Measurements from ENCODE around the gene CAPN3.

Gene CAPN3

GRCh38 chr15:42449770-42450424 lies 90.6 kb downstream of the CAPN3 start:
- in situ Hi-C loops (cut with MboI; ENCODE audit: low sequenced_read_pairs) = no loop called here

DNA sequence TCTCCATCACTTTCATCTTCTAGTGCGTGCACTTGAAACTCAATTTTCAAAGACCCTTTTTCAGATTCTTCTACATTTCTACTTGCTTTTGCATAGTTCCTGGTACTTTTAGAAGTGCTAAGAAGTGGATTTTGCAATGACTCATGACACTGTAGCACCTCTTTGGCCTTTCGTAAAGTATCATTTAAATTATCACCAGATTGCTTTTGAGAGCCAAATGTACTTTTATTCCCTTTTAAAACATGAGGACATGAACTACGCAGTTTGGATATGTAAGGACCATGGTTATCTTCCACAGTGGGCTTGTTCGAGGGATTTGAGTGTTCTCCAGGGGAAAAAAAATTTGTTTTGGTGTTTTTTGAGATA lies 91.1 kb downstream of the CAPN3 start:
- in situ Hi-C loops (cut with MboI; ENCODE audit: low sequenced_read_pairs) = no loop called here

DNA sequence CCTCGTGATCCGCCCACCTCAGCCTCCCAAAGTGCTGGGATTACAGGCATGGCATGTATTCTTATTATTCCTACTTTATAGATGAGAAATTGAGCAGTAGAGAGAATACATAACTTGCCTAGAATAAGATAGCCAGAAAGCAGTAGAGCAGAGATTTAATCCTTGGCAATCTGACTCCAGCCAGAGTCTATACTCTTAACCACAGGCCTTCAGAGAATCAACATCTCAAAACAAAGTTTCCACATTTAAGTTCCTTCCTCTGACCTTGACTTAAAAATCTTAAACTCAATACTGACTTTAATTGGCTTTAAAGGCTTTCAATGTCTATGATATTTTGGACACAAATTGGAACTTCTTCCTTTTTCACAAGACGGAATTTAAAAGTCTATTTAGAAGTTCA lies 94.5 kb downstream of the CAPN3 start:
- in situ Hi-C loops (cut with MboI; ENCODE audit: low sequenced_read_pairs) = no loop called here

GRCh38 chr15:42456531-42456930 lies 97.2 kb downstream of the CAPN3 start:
- in situ Hi-C loops (cut with MboI; ENCODE audit: low sequenced_read_pairs) = no loop called here

DNA sequence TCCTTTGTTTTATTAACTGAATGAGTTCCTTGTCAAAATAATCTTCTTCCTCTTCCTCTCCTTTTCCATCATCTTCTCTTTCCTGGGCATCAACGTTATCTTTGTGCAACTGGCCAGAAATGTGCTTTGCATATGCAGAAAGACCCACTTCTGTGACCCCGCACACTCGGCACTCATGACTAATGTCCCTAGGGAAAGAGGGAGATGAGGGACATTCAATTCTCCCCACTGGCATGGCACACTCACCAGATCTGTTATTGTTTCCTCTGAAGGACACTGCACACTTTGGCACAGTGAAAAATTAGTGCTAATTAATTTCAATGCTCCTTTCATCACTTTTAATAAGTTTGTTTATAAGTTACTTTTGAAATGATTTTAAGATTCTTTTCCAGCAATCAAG lies 97.7 kb downstream of the CAPN3 start:
- in situ Hi-C loops (cut with MboI; ENCODE audit: low sequenced_read_pairs) = no loop called here

DNA sequence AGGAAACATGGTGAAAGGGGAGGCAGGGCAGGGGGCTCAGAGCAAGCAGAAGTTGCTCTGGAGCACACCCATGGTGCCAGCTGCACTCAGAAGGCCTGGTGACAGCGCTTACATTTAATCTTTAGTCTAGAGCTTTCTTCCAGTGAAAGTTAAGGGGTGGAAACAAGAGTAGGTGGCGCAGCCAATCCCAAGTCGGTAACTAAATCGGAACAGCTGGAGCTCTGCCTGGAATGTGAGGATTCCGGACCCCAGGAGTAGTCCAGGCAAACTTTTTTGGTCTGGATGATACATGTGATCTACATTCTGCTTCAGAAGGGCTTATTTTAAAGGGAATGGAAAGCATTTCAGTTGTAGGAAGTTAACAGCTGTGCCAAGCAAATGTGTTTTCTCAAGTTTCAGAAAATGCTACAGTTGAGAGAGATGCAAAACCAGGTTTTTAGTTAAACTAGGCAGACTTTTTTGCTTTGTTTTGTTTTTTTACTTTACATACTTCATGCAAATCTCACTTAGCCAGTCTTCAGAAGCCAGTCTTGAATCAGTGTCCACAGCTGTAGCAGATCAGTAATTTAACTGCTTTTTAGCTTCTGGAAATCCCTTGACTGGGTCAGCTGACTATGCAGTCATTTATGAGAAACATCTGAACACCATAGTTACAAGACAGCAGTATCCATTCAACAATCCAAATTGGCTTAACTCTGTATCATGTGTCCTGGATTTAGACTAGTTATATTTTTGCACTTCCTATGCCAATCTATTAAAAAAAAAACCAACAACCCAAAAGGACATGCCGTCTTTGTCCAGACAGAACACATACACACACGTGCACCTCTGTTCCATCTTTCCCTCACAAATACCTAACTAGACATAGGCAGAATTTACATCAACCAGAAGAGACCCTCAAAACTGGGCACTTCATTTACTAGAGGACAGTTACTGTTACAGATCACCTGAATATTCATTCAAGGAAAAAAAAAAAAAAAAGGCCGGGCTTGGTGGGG lies 98.4 kb downstream of the CAPN3 start:
- in situ Hi-C loops (cut with MboI; ENCODE audit: low sequenced_read_pairs) = no loop called here

- in situ Hi-C loops (cut with MboI; ENCODE audit: low sequenced_read_pairs) = no loop called here
Measured at GRCh38 chr15:42461261-42461660, 102.0 kb downstream of the CAPN3 start.

All from HL-60/S4 (cell line).